NCI-H1436 treated with DMSO at 0.1 percent for 48 hours (cell line): Measurements from ENCODE around the gene LMBRD1.
A peak's percentile ranks its signal among the peaks of the same experiment; 100 is the strongest.
"Not testable (repeated sequence)": the region's sequence is repeated elsewhere in the genome, so short reads cannot be mapped to it uniquely, and the experiment has no call there.

Source experiments
- DNase-seq: peaks from one replicate; lab custom pipeline; 2025; lab: John Stamatoyannopoulos, UW

The LMBRD1 gene

DNA sequence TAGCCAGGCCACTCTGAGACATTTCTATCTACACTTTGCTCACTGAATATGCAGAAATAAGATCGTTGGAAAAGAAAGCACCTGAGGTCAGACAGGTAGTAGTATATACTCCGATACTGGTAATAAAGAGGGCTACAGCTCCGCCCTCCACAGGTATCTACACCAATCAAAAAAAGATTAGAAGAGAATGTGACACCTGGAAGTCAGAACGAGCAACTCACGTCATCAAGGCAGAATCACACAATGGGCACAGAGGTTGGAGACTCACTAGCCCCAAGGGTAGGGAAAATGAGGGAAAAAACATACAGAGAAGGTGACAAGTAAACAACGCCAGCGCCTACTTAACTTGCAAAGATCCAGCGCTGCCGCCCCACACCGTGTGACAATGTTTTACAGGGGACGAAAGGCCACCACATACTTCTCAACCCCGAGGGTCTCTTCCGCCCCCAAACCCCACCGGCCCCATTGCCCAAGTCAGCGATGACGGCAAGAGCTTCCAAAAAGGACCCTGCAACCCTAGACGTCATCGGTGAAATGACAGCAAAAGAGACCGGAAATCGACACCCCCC is 653 bp downstream of the LMBRD1 start:
- peak; percentile 39 for DNase-seq

DNA sequence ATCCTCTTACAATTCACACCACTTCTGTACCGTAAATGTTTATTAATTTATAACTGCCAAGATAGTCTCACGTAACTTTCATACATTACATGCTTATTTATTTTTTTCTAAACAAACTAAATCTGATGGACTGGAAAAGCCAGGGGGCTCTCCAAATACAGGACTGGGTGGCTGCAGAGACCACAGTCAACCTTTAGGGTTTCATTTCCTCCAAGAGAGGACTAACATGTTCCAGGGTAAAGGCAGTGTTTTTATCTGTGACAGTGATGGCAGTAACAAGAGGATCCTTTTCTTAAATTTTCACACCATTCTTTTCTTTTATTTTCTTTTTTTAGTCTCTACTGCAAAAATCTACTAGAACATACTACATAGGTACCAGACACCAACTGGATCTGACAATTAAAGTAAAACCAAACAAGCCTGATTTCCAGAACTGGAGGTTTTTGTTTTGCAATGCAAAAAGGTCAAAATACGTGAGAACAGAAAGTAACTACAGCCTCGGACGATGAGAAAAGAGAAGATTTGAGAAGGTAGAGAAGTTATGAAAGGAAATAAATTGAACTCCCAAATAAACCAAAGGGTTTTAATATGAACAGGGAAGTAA is 1.2 kb downstream of the LMBRD1 start:
- DNase-seq = no peak

GRCh38 chr6:69792292-69792691 is 4.5 kb downstream of the LMBRD1 start:
- no peak for DNase-seq

GRCh38 chr6:69791065-69791471 is 5.7 kb downstream of the LMBRD1 start:
- no peak for DNase-seq

DNA sequence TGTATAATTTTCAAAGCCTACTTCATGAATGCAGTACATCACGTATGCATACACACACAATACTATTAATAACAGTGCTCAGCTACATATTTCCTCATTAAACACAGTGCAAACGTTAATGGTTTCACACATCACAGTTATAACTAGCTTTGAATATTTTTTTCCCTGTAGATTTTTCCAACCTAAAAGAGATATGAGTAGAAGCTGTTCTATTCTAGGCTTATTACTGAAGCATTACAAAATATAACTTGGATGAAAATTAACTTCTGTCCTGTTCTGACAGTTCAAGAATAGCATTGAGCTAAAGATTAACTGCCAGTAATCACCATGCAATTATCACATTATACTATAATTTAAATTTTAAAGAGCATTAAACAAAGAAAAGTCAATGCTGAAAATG is 6.2 kb downstream of the LMBRD1 start:
- no peak for DNase-seq

DNA sequence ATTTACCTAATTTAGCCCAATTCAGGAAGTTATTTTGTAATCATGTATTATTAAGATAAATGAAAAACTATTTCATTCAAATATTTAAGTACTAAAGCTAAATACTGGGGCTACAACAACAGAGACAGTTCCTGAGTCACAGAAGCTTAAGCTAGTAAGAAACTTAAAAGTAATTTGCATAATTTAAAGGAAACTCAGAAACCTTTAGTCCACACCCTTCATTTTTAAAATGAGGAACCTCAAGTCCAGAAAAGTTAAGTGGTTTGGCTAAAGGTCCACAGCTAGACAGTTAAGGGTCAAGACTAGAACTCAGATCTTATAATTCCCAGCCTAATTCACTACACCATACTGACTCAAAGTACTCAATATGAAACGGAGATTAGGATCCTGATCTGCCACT is 7.2 kb downstream of the LMBRD1 start:
- DNase-seq = no peak

GRCh38 chr6:69787436-69787835 is 9.4 kb downstream of the LMBRD1 start:
- not testable (repeated sequence) for DNase-seq

DNA sequence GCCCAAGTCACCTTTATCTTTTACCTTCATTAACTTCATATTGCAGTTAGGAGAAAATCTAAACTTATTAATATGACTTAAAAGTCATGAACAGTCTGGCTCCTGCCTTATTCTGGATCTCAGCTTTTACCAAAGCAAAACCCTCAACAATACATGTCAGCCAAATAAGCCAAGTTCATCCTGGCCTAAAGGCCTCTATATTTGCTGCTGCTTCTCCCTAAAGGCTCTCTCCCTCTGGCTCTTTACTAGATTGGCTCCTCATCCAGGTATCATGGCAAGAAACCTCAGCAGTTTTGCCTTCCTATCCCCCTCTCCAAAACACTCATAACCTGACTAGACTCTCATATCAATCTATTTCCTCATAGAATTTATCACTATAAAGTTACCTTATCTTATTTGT is 11.1 kb downstream of the LMBRD1 start:
- no peak for DNase-seq

- DNase-seq = no peak
These were observed 12.0 kb downstream of the LMBRD1 start for GRCh38 chr6:69784595-69785377.

GRCh38 chr6:69783108-69783507 is 13.7 kb downstream of the LMBRD1 start:
- no peak for DNase-seq

- no peak for DNase-seq
These were observed 16.1 kb downstream of the LMBRD1 start for GRCh38 chr6:69780585-69781178.

- no peak for DNase-seq
These were observed 20.9 kb downstream of the LMBRD1 start for GRCh38 chr6:69775941-69776340.

DNA sequence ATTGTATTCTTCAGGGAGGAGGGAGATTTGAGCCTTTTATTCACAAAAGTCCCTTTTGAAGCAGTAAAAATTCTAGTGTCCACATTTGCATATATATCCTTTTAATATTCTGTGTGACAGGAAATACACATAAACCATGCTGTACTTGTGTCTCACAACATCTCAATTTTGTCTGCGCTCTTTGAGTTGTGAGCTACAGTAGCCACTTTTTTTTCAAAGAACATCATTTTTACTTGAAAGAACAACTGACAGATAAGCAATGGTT is 21.3 kb downstream of the LMBRD1 start:
- DNase-seq = no peak

DNA sequence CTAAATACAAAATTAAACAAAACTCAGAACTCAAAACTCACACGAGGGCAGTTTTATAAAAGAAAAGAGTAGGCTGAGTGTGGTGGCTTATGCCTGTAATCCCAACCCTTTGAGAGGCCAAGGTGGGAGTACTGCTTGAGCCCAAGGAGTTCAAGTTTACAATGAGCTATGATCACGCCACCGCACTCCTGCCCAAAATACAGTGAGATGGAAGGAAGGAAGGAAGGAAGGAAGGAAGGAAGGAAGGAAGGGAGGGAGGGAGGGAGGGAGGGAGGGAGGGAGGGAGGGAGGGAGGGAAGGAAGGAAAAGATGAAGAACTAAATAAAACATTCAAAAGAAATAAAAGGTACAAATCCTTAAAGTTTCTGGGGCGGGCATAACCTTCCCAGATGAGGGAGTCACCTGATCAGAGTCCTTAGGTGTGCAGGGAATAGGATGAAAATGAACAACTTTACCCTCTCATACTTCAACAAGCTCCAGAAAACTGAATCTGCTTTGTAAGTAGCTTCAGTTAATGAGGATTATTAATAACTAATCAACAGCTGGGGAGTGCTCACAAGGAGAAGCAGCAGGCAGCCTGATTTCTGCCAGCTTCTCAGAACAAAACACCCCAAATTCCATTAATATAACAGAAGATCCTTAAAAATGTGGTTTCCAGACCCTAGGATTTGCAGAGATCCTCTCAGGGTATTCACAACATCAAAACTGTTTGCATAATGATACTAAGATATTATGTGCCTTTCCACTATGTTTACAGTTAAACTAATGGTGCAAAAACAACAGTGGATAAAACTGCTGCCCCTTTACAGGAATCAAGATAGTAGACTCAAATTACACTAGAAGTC is 21.8 kb downstream of the LMBRD1 start:
- no peak for DNase-seq

DNA sequence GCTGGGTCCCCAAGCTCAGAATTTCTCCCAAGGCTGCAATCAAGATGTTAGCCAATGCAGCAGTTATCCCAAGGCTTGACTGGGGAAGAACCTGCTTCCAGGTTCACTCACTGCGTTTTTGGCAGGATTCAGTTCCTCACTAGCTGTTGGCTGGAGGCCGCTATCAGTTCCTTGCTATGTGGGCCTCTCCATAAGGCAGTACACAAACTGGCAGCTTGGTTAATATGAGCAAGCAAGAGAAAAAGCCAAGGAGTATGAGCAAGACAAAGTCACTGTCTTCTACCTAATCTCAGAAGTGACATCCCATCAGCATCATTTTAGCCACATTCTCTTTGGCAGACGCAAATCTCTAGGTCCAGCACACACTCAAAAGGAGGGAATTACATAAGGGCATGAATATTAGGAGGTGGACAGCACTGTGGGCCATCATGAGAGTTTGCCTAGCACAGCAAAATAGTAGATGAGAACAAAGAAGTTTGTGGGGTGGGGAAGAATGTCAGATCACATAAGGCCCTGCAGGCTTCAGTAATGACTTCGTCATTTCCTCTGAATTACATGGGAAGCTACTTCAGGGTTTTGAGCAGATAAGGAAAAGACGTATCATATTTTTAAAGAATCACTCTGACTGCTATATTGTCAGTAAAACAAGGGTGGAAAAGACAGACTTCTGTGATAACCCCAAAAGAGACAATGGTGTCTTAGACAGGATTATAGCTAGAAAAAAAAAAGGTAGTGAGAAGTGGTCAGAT is 25.5 kb downstream of the LMBRD1 start:
- DNase-seq = no peak

DNA sequence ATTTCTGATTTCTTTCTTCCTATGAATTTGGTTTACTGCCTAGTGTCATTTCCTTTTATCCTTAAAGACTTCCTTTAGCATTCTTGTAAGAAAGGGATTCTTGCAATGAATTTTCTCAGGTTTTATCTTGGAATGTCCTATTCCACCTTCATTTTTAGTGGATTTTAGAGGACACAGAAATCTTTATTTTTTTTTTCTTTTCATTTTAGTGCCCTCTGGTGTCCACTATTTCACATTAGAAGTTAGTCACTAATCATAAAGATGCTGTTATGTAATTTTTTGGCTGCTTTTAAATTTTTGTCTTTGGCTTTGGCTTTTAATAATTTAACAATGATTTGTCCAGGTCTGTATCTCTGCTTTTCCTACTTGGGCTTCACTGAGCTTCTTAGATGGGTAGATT is 28.1 kb downstream of the LMBRD1 start:
- DNase-seq = no peak

- DNase-seq = no peak
These were observed 33.0 kb downstream of the LMBRD1 start for GRCh38 chr6:69763763-69764162.

DNA sequence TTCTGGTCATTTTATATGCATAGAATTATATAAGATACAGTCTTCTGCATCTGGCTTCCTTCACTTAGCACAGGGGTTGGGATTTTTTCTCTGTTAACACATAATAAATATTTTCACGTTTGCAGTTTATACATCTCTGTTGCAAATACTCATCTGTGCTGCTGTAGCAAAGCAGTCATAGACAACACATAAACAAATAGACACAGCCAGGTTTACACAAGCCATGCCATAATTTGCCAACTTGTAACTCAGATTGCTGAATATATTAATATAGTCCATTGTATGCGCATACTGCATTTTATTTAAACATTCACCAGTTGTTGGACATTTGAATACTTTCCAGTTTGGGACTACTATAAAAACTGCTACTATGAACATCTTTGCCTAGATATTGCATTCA is 35.0 kb downstream of the LMBRD1 start:
- DNase-seq = no peak

DNA sequence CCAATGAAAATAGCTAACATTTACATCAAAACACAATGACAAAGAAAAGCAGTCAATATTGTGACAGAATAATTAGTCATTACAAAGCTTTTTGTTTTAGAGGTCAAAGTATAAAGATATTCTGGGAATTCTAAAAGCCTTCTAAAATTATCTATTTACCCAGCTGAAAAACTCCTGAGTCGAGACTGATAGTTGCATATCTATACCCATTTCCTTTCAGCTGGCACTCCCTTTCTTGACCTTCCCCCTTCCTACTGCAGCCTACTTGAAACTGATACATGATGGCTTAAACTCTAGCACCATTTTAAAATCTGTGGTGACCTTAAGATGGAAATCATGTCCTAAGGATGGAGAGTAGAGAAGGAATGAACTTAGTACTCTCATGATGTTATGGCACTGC is 38.6 kb downstream of the LMBRD1 start:
- DNase-seq = no peak

DNA sequence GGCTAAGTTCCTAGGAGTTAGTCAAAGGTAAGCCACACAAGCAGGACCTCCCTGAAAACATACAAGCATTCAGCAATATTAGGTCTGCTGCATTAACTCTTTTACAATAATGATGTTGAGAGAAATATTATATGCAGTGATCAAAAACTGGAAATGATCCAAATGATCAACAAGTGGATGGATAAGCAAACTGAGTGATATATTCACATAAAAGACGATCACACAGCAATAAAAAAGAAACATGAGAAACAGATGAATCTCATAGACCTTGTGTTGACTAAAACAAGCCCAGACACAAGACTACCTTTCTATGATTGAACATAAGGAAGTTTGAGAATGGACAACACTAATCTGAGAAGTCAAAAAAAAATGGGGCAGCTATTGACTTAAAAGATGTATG is 39.9 kb downstream of the LMBRD1 start:
- DNase-seq = no peak

DNA sequence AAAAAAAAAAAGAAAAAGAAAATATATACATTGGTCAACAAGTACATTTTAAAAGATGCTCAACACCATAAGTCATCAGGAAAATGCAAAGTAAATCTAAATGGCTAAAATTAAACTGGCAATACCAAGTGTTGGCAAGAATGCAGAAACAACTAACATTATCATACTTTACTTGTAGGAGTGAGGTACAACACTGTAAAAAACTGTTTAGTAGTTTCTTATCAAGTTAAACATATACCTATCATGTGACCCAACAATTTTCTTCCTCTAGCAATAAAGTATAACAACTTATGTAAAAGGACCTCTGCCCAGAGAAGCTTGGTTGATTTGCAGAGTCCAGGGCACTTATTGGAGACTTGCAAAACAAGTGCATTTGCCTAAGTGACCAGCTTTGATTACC is 40.4 kb downstream of the LMBRD1 start:
- DNase-seq = no peak

DNA sequence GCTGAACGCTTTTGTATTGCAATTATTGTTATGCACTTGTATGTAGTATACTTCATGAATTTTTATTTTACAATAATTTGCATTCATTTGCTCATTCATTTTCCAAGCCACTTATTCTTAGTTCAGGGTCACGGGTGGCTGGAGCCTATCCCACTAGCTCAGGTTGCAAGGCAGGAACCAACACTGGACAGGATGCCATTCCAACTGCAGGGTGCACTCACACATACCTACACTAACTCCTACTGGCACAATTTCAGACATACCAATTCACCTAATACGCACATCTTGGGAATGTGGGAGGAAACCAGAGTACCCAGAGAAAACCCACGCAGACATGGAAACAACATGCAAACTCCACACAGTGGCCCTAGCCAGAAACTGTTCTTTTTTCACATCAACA is 61.8 kb downstream of the LMBRD1 start:
- no peak for DNase-seq
